GM21786 (cell line): Measurements from ENCODE around the gene MRPL45.

Experiments used
- ATAC-seq: cut with Tn5 transposase; IDR thresholded peaks from one replicate; pipeline ENCODE4 v1.9.1; 2021; ENCODE audit not compliant: unreplicated experiment

MRPL45 gene

DNA sequence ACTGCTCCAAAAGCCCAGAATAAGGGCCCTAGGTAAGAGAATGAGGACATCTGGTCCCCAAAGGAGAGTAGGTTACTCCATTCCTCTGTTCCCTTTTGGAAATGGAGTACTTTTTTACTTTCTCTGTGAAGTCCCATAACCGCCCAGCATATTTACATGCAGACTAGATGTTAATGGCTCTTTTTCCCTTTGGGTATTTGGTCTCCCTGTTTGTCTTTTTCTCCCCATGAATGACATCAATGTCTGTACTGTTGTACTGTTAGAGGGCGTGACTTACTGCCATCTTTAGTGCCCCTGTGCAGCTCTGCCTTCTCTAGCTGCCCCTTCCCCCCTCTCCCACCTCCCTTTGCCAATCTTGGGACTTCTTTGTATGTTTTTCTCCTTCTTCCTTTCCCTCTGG is 27.8 kb downstream of the MRPL45 start:
- no peak for ATAC-seq

DNA sequence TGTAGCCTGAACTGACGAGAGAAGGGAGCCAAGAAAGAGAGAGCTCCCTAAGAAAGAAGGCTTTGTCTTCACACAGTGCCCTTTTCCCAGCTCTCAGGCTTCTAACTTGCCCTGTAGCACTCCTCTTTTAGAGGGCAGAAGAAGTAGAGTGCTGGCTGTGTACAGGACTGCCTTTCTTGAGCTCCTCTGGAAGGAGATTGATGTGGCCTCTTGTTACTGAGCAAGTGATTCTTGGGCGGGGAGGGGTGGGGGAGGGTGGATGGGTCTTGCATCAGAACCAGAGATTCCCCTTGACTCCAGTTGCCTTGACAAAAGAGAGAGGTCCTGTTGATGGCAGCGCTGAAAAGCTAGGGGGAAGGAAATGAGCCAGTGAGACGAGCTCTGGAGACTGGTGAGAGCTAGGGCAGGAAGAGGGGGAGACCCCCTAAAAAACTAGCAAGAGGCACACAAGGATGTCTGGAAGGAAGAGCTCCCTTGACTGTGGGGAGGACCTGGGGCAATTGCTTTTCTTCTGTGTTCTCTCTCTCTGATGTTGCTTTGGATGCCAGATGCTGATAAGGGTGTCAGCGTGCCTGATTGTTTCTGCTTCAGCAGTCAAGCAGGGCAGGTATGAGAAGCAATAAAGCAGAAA is 28.4 kb downstream of the MRPL45 start:
- ATAC-seq = no peak

DNA sequence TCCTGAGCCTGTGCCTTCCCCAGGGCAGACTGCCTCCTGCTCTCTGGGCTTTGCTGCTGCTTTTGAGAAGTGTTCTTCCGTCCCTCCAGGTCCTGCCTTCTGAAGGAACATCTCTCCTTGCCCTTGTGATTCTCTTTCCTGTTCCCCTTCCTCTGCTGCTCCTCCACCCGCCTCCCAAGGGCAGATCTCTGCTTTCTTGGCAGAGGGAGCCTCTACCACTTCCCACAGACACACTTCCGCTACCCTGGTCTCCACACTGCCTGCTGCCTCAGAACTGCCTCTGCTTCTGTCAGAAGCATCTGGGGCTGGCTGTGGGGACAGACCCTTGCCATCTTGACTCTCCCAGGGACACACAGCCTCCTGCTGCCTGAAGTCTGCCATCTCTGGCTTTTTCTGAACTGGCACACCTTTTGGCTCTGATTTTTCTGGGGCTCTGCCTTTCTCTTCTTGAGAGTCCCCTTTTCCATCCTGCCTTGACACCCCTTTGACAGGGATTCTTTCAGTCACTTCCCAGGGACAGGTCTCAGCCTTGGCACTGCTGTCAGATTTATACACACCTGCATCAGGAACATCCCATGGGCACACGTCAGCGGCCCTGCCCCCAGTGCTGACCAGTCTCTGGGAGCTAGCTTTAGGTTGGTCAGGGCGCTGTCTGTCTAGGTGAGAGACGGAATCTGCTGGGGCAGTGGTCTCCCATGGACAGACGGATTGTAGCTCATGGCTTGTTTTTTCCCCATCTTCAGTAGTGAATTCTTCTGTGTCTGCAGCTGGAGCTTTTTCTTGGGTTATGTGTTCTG is 30.2 kb downstream of the MRPL45 start:
- ATAC-seq = no peak

DNA sequence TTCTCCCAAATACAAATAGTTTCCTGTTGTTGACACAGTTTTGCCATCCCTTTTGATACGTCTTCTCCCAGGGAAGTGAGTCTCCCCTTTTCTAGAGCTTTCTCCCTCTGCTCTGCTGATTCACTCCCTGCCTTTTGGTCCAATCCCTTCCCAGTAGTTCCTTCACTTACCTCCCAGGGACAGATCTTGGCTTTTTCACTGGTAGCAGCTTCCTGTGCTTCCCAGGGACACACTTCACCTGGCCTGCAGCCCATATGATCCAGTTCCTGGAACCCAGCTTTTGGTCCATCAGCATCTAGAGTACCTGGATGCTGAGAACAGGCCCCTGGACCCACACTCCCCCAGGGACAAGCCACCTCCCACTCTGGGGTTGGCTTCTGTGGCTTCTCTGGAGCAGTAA is 31.0 kb downstream of the MRPL45 start:
- no peak for ATAC-seq

DNA sequence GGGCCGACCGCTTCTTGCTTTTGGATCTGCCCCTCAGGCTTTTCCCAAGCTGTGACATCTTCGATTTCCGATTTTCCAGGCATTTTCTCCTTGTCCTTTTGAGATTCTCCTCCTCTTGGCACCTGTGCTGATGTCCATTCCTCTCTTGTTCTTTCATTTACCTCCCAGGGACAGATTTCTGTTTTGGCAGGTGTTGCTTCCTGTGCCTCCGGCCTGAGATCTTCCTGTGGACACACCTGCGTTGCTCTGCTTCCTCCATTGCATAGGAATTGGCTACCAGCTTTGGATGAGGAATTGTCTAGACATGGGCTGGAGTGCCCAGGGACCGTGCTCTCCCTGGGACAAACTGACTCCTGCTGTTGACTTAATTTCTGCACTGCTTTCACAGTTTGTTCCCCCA is 31.7 kb downstream of the MRPL45 start:
- ATAC-seq = no peak

DNA sequence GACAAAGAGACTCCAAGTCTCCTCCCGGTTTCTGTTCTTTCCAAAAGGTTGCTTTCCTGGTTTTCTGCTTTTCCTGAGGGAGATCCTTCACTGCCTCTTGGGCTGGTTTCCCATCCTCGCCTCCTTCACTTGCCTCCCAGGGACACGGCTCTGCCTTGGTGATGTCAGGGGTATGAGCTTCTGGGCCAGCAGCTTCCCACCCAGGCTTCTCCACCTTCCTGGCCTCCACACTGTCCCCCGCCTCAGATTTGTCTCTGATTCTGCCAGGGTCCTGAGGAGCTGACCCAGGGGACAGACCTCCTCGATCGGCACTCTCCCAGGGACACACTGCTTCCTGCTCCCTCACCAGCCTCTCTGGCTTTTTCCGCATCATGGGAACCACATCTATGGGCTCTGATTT is 32.3 kb downstream of the MRPL45 start:
- ATAC-seq = no peak

DNA sequence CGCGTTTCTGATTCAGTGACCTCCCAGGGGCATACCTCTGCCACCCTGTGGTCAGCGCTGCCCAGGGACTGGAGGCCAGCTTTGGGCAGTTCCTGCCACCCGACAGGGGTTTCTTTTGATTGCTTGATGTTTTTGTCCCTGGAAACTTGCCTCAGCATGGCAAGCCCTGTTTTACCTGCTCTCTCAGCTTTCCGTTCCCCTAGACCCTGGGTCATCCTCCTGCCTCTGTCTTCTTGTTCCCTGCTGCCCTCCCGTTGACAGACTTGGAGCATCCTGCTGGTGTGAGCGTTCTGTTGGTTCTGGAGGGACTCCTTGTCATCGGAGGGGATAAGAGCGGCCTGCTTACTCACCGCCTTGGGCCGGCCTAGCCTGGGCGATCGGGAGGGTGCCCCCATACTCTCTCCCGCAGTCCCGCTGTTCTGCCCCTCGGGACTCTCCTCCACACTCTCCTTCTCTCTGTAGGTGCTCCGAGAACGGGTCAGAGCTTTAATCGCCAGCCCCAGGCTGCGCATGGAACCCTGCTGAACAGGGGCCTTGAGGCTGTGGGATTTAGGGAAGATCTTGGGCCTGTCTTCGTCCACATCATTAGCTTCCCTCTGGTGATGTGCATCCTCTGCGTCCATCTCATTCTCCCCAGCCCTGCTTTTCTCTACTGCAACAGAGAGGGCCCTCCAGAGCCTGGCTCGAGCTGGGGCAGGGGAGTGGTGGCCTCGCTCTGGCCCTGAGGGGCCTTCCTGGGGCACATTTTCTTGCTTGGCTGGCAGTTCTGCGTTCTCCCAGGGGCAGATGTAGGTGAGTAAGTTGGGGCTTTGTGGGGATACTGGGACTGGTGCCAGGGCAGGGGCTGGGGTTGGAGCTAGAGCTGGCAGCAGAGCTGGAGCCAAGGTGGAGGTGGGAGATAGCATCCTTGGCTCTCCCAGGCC is 33.1 kb downstream of the MRPL45 start:
- ATAC-seq = no peak

DNA sequence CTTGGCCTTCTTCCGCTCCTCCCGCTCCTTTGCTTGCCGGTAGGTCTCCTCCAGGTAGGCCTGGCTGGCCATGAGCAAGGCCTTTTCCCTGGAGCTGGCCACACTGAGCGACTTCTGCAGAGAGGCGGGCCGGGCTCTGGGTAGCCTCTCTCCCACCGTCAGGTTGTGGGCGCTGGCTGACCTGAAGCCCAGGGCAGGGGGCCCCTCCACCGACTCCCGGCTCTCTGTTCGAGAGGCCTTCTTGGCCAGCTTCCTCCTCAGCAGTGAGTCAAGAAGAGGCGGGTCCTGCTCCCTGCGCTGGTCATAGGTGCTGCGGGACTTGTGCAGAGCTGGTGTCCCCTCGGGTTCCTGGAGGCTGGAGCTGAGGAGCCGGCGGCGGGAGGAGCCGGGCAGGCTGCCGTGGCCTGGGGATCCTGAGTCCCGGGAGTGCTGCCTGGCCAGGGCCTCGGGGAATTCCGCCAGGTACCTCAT is 34.0 kb downstream of the MRPL45 start:
- ATAC-seq = no peak

DNA sequence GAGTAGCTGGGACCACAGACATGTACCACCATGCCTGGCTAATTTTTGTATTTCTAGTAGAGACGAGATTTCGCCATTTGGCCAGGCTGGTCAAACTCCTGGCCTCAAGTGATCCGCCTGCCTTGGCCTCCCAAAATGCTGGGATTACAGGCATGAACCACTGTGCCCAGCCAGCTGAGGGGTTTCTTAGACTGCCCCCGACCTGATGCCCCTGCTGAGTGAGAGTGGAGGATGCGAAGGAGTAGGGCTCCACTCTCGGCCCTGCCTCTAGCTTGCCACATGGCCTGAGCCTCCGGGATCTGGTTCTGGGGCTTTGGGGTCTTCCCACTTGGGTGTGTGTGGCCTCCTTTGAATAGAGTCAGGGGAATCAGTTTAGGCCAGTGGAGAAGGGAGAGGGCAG is 35.8 kb downstream of the MRPL45 start:
- ATAC-seq = no peak

DNA sequence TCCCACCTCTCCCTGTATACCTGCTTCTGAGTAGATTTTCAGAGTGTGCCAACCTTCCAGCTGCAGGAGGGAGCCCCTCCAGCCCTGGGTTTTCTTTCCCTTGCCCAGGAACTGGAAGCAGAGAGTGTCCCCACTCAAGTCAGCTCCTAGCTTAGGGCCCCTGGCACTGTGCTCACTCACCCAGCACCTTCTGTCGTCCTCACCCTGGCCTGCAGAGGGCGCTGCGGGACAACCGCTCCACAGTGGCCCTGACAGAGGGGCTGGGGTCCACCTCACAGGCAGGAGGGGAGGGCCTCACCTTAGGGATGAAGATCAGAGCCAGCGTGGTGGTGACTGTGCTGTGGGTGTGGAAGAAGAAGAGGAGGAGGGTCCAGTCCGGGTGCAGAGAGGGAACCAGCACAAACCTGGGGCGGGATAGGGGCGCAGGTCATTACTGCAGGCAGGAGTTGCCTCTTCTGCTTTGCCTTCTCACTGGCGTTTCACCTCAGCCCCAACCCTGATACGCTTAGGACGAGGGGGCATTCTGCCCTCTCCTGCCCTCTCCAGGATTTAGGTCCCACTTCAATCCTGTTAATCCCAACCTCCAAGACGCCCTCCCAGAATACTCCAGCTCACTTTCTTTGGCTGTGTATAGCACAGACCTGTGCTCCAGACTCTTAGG is 36.8 kb downstream of the MRPL45 start:
- ATAC-seq = no peak

DNA sequence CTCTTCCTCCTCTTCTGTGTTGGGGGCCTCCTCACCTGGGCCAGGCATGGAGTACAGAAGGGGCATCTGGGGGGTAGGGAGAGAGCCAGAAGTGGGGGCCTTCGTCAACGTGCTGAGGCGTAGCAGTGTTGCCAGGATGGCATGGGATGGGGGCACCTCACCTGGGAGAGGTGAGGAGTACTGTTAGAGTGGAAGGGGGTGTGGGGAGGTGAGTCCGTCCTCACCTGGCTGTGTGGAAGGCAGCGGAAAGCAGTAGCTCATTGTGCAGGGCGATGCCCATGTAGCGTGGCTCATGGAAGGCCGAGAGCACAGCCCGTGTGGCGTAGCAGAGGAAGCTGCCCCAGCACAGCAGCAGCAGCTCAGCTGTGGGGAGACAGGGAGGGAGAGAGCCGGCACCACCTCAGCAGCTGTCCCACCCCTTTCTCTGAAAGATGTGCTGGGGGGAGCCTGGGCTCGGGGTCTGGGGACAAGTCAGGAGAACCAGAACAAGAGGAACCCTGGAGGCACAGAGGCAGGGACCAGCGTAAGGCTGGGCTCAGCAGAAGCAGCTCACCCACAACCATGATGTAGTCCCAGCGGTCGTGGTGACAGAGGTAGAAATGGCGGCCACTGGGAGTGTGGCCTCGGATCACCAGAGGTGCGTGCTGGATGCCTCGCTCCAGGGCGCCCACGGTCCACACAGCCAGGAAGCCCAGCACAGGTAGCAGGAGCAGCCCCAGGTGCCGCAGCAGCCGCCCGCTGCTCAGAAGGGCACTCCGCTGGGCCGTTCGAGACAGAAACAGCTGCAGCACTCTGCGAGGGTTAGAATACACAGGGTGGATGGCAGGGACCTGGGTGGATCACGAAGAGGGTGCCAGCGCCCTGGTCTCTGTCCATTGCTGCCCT is 37.8 kb downstream of the MRPL45 start:
- no peak for ATAC-seq

DNA sequence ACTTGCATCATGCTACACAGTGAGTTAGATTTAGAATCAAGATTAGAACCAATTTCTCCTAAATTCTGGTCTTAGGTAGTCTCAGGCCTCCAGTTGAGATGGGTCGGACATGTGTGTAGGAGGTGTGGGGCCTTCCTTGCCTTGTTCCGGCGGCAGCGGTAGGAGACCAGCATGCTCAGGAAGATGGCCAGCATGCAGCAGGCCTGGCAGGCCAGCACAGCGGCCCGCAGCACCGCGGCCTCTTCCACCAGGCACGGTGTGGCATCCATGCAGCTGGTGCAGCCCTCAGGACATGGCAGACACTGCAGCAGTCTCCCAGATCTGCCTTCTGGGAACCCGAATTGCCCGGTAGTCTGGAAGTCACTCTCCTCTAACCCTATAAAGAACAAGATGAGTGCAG is 39.9 kb downstream of the MRPL45 start:
- ATAC-seq = no peak

DNA sequence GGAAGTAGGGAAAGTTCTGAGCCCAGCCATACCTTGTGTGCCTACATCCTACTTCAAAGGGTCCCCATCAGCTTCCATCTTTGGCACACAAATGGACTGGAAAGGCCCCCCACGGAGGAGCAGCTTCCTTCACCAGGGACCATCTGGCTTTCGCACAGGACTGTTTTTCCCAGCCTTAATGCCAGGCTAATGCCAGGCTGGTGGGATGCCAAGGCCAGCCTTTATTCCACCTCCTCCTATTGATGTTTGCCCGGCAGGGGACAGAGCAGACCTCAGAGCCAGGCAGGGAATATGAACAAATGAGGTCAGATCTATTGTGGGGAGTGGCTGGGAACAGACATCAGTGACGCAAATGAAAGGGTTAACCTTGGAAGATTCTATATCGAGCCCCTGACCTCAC is 41.1 kb downstream of the MRPL45 start:
- ATAC-seq = no peak

DNA sequence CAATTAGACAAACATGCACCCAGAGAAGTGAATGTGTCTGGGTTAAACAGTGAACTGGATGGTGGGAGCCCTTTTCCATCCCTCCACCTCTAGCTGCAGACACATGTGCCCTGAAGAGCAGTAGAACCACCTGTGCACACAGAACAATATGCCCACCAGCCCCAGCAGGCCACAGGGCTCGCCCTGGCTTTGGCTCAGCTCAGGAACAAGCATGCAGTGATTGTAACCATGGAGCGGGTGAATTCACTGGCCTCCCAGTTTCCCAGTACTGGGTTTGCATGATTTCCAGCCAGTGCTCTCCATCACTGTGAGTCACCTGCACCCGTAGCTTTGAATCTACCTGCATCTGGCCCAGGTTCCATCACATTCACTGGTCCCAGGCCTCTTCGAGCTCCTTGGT is 41.6 kb downstream of the MRPL45 start:
- no peak for ATAC-seq

DNA sequence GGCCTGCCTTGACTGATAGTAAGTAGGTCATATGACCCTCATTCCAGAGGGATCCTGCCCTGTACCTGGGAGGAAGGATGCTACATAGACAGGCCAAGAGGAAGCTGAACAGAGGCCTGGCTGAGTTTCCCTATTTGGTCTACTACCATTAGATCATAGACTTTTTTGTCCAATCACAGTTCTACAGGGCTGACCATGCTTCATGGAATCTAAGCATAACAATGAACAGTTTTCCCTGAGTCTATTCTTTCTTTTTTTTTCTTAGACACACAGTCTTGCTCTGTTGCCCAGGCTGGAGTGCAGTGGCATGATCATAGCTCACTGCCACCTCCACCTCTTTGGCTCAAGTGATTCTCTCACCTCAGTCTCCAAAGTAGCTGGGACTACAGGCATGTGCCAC is 42.9 kb downstream of the MRPL45 start:
- no peak for ATAC-seq

DNA sequence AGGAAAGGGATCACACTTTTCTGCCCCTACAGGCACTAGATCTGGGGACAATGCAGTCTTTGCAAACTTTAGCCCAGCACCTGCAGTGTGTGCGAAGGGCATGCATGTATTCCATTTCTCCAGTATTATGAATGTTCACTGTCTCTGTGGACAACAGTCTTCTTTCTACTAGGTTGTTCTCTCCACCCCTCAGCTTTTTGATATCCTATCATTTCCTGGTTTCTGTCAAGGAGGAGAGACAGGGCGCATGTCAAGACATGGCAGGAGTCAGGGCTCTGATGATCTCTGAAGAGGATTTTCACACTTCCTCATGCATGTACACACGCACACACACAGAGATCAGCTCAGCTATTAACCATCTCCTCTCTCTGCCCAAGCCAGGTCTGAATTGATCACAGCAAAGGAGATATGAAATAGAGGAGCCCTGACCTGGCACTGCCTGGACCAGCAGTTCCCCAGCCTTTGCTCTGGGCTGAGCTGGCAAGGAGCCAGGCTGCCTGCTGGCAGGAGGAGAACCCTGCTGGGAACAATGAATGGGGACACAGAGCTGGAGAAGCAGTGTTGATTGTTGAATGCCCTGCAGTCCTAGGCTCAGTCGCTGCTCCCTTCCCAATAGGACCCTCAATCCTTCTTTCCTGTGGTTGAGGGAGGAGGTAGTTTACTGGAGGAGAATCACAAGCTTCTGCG is 44.2 kb downstream of the MRPL45 start:
- no peak for ATAC-seq

DNA sequence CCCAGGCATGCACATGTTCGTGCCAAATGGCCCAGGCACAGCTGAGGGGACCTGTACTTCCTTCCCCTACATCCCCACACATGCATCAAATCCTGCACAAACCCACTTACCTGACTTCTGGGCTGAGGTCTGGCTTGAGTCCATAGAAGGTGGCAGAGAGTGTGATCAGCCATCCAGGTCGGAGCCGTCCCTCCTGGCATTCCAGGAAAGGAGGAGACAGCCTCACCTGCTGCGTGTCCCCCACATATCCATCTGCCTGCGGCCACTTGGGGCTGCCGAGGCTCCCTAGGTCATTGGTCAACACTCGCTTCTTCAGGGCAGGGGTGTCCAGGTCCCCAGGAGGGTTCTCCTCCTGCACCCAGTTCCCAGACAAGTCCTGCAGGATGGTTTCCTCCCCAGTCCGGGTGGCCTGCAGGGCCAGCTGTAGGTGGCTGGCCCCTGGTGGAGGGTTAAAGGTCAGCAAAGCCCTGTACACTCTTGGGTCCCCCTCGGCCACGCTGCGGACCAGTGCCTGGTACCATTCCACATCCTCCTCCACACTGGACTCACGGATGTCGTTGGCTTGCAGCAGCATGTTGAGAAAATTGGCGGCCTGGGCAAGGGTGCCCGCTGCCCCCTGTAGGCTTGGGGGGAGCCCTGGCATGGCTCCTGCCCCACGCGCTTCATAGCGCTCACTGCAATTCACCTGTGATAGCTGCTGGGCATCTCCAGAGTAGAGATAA is 46.1 kb downstream of the MRPL45 start:
- no peak for ATAC-seq

DNA sequence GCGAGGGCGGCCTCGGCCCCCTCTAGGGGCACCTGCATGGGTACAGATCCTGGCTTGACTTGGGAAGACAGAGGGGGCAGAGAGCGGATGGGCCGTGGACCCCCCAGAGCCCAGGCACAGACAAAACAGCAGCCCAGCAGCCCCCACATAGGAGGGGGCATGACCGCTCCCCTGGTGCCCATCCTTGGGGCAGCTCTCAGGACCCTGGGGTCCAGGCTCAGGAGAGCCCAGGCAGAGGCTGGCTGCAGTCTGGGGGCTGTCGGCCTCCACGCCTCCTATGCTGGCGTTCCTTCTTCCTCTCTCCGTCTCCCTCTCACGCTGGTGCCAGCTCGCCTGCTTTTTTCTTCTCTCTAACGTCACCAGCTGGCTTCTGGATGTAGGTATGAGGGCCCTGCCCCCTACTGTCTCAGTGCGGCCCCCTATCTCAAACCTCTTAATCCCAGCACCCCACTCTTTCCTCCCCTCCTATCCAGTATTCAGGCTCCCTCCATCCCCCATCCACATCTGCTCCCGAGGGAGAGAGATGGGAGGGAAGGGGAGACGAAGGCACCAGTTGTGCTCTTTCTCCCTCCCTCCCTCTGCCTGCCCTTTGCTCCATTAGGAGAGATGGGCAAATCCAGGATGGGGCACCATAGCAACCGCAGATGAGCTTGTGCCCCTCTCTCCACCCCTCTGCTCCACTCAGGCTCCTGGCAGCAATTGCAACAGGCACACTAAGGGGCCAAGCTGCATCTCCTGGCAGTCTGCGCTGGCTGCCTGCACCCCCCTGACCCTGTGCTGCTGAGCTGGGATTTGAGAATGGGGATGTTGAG is 46.8 kb downstream of the MRPL45 start, which contains the start of gene GPR179:
Gene GPR179, minus strand, starts transcription at position 349 of the 812 bp plus-strand sequence. Its CDS starts 167 bp downstream, at position 182.
- ATAC-seq = no peak
